ENCODE results near the gene ERP44.
A peak's percentile ranks its signal among the peaks of the same experiment; 100 is the strongest.

The ERP44 gene

GRCh38 chr9:100028201-100028784 is 70.5 kb downstream of the ERP44 start:
- H3K79me2 ChIP-seq (ENCODE audit: low read length) = peaks cover 26% of the 10 kb centered on the region
- H3K9ac ChIP-seq (ENCODE audit: low read length) = no peak overlapping the region
- no peaks in the 10 kb centered on the region for H3F3A ChIP-seq (ENCODE audit: insufficient read depth, low read length)
- H3K36me3 ChIP-seq (replicated peaks; ENCODE audit: insufficient read depth, low read length) = no peaks in the 10 kb centered on the region
- no peaks in the 10 kb centered on the region for H3K9me3 ChIP-seq (replicated peaks; ENCODE audit: insufficient read depth, low read length)
- no peaks in the 10 kb centered on the region for H3K27me3 ChIP-seq (replicated peaks; ENCODE audit: insufficient read depth, low read length)
- DNase-seq = peak; percentile 69
- H4K20me1 ChIP-seq (ENCODE audit: insufficient read depth, low read length) = peaks cover 4% of the 10 kb centered on the region; the same call in 1 of the 2 replicates
- H2AFZ ChIP-seq (ENCODE audit: low read length) = no peak overlapping the region
- no peak overlapping the region for H3K27ac ChIP-seq (ENCODE audit: low read length)
- H3K4me3 ChIP-seq (ENCODE audit: low read length) = no peak overlapping the region
- no peak overlapping the region for H3K4me2 ChIP-seq (ENCODE audit: low read depth, low read length)
- TF ChIP-seq EZH2phosphoT487 (IDR thresholded peaks at IDR 0.05; ENCODE audit: low read length) = no peak
- TF ChIP-seq, protein P1, sequence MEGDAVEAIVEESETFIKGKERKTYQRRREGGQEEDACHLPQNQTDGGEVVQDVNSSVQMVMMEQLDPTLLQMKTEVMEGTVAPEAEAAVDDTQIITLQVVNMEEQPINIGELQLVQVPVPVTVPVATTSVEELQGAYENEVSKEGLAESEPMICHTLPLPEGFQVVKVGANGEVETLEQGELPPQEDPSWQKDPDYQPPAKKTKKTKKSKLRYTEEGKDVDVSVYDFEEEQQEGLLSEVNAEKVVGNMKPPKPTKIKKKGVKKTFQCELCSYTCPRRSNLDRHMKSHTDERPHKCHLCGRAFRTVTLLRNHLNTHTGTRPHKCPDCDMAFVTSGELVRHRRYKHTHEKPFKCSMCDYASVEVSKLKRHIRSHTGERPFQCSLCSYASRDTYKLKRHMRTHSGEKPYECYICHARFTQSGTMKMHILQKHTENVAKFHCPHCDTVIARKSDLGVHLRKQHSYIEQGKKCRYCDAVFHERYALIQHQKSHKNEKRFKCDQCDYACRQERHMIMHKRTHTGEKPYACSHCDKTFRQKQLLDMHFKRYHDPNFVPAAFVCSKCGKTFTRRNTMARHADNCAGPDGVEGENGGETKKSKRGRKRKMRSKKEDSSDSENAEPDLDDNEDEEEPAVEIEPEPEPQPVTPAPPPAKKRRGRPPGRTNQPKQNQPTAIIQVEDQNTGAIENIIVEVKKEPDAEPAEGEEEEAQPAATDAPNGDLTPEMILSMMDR (IDR thresholded peaks at IDR 0.05; ENCODE audit: low read length) = peak; percentile 98
- no peak for TF ChIP-seq EZH2 (optimal IDR thresholded peaks at IDR 0.05; ENCODE audit: low read depth, low read length)
- H3K9me2 ChIP-seq (replicated peaks; ENCODE audit: insufficient read depth, low read length) = no peaks in the 10 kb centered on the region
- peaks cover 8% of the 10 kb centered on the region for H3K4me1 ChIP-seq (ENCODE audit: low read length)

DNA sequence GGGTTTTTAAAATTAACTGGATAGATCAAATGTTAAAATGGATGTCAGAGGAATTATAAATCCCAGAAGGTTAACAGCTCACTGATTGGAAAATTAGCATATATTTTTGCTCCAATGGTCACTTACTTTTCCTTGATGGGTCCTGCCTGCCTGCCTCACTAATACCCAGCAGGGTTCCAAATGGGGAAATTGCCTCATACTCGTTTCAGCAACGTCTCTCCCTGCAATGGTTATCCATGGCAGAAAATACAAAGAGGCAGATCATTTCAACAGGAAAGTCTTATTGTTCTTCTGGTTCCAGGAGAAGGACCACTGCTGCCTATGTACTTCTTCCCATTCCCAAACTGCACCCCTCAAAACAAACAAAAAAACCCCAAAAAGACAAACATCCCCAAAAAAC is 71.3 kb downstream of the ERP44 start:
- H2AFZ ChIP-seq (ENCODE audit: low read length) = no peak overlapping the region
- no peaks in the 10 kb centered on the region for H3K9me2 ChIP-seq (replicated peaks; ENCODE audit: insufficient read depth, low read length)
- no peak overlapping the region for H3K9ac ChIP-seq (ENCODE audit: low read length)
- H3K9me3 ChIP-seq (replicated peaks; ENCODE audit: insufficient read depth, low read length) = no peaks in the 10 kb centered on the region
- H4K20me1 ChIP-seq (ENCODE audit: insufficient read depth, low read length) = peaks cover 4% of the 10 kb centered on the region; the same call in 1 of the 2 replicates
- H3K4me2 ChIP-seq (ENCODE audit: low read depth, low read length) = no peak overlapping the region
- no peaks in the 10 kb centered on the region for H3F3A ChIP-seq (ENCODE audit: insufficient read depth, low read length)
- H3K27me3 ChIP-seq (replicated peaks; ENCODE audit: insufficient read depth, low read length) = no peaks in the 10 kb centered on the region
- H3K4me3 ChIP-seq (ENCODE audit: low read length) = no peak overlapping the region
- DNase-seq = no peak
- no peak overlapping the region for H3K27ac ChIP-seq (ENCODE audit: low read length)
- TF ChIP-seq EZH2 (optimal IDR thresholded peaks at IDR 0.05; ENCODE audit: low read depth, low read length) = no peak
- TF ChIP-seq, protein P1 (IDR thresholded peaks at IDR 0.05; ENCODE audit: low read length) = no peak
- no peak for TF ChIP-seq EZH2phosphoT487 (IDR thresholded peaks at IDR 0.05; ENCODE audit: low read length)
- peaks cover 26% of the 10 kb centered on the region for H3K79me2 ChIP-seq (ENCODE audit: low read length)
- no peaks in the 10 kb centered on the region for H3K36me3 ChIP-seq (replicated peaks; ENCODE audit: insufficient read depth, low read length)
- peaks cover 8% of the 10 kb centered on the region for H3K4me1 ChIP-seq (ENCODE audit: low read length)

- Histone ChIP-seq H3K27ac (ENCODE audit: low read length) (no peak overlapping the region), H2AFZ (ENCODE audit: low read length) (no peak overlapping the region), H3K9me2 (replicated peaks; ENCODE audit: insufficient read depth, low read length) (no peaks in the 10 kb centered on the region), H3F3A (ENCODE audit: insufficient read depth, low read length) (no peaks in the 10 kb centered on the region), H3K4me2 (ENCODE audit: low read depth, low read length) (no peak overlapping the region), H4K20me1 (ENCODE audit: insufficient read depth, low read length) (no peaks in the 10 kb centered on the region), H3K4me1 (ENCODE audit: low read length) (no peaks in the 10 kb centered on the region), H3K27me3 (replicated peaks; ENCODE audit: insufficient read depth, low read length) (no peaks in the 10 kb centered on the region), H3K79me2 (ENCODE audit: low read length) (peaks cover 13% of the 10 kb centered on the region; the same call in 1 of the 2 replicates), H3K36me3 (replicated peaks; ENCODE audit: insufficient read depth, low read length) (no peaks in the 10 kb centered on the region), H3K9me3 (replicated peaks; ENCODE audit: insufficient read depth, low read length) (no peaks in the 10 kb centered on the region), H3K9ac (ENCODE audit: low read length) (no peak overlapping the region), H3K4me3 (ENCODE audit: low read length) (no peak overlapping the region)
- TF ChIP-seq EZH2phosphoT487 (IDR thresholded peaks at IDR 0.05; ENCODE audit: low read length) = no peak
- TF ChIP-seq, protein P1 (IDR thresholded peaks at IDR 0.05; ENCODE audit: low read length) = no peak
- TF ChIP-seq EZH2 (optimal IDR thresholded peaks at IDR 0.05; ENCODE audit: low read depth, low read length) = no peak
- no peak for DNase-seq
These were observed 76.9 kb downstream of the ERP44 start for GRCh38 chr9:100021931-100022330.
